Erythroblast (primary cell): ENCODE results near the gene ZMYM4.

ENCODE experiments used
- GATA1 ChIP-seq: IDR thresholded peaks from 2 replicates; pipeline ENCODE4 v1.6.1; 2011; ENCODE audit warnings: low read depth, mild to moderate bottlenecking, control low read depth, low read length, moderate library complexity
- POLR2A ChIP-seq: IDR thresholded peaks from 2 replicates; pipeline ENCODE4 v1.6.1; 2011; ENCODE audit warnings: mild to moderate bottlenecking, low read length

DNA sequence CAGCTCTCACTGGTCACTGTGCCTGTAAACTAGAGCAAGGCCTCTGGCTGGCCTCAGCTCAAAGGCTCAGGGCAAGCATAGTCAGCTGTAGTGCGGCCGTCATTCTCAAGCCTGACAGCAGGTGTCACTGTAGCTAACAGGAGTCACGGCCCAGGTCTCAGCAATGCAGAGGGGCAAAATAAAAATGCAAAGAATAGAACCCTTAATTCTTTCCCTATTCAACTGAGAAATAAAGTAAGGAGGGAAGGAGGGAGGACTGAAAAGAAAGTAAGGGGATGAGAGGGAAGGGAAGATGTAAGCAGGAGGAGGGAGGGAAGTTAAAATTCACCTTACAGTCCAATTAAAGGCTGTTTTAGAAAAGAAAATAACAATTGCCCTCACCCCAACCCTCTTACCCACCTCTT is 182.6 kb downstream of the ZMYM4 start:
- TF ChIP-seq POLR2A (no peak), GATA1 (no peak)
